ENCODE data around the gene IFIT5.

- peak in 3 of 11 experiments; percentile 18 to 27 (median 19) for TF ChIP-seq CTCF (IDR thresholded peaks at IDR 0.05 in 8 of 11, conservative IDR thresholded peaks at IDR 0.05 in 3 of 11)
- TF ChIP-seq POLR2AphosphoS5 (IDR thresholded peaks at IDR 0.05), result no peak
These were observed 52.2 kb downstream of the IFIT5 start for GRCh38 chr10:89466599-89467035.
